NCI-H146 treated with DMSO at 0.1 percent for 48 hours (cell line): ENCODE measurements around the gene PARN.
"Not testable (repeated sequence)": the region's sequence is repeated elsewhere in the genome, so short reads cannot be mapped to it uniquely, and the experiment has no call there.

Source experiments
- DNase-seq: peaks from one replicate; lab custom pipeline; 2025; ENCODE audit not compliant: unreplicated experiment; lab: John Stamatoyannopoulos, UW

The PARN gene, protein sequence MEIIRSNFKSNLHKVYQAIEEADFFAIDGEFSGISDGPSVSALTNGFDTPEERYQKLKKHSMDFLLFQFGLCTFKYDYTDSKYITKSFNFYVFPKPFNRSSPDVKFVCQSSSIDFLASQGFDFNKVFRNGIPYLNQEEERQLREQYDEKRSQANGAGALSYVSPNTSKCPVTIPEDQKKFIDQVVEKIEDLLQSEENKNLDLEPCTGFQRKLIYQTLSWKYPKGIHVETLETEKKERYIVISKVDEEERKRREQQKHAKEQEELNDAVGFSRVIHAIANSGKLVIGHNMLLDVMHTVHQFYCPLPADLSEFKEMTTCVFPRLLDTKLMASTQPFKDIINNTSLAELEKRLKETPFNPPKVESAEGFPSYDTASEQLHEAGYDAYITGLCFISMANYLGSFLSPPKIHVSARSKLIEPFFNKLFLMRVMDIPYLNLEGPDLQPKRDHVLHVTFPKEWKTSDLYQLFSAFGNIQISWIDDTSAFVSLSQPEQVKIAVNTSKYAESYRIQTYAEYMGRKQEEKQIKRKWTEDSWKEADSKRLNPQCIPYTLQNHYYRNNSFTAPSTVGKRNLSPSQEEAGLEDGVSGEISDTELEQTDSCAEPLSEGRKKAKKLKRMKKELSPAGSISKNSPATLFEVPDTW

DNA sequence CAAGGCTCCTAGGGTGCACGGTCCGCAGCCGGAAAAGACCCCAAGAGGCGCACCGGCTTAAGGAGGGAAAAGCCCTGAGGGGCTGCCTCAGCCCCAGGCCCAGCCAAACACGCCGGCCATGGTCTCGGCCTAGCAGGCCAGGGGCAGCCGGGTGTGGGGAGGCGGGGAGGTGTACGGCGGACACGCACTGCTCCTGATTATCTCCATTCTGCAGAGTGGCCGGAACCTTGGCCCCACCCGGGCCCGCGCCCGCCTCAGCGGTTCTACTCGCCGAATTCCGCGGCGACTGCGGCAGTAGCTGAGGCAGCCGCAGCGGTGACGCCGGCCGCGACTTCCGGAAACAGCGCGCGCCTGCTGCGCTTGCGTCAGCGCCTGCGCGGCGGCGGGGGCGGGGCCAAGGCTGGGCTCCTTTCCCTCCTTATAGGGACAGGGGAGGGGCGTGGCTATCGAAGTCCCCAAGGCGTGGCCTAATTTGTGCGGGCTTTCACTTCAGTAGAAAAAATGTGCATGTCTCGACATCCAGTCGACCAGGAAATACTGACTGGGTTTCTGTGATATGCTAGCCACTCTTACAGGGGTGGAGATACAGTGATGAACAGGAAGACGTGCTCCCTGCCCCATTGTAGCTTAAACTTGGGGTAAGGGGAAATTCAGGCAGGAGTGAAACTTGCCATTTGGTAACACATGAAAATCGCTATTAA lies at the start of gene PARN:
PARN (minus strand) TSS at position 342 of the 701 bp plus-strand sequence; CDS start at position 207, 135 bp downstream.
- DNase-seq: peak; percentile 97

DNA sequence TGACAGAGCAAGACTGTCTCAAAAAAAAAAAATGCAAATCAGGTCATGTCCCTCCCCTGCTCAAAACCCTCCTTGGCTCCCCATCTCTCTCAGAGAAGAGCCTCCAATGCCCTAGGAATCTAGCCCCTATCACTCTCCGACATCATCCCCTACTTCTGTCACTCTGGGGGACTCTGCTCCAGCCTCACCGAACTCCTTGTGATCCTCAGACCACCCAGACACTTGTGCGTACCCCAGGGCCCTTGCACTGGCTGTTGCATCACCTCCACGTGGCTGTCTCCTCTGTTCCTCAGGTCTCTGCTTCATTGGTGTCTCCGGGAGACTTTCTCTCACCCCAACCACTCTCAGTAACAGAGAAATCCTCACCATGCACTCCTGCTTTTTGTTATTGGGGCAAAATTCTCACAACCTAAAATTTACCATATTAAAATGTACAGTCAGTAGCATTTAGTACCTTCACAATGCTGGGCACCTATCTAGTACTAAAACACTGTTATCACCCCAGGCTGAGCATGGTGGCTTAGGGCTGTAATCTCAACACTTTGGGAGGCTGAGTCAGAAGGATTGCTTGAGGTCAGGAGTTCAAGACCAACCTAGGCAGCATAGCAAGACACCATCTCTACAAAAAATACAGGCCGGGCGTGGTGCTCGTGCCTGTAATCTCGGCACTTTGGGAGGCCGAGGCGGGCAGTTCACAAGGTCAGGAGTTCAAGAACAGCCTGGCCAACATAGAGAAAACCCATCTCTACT lies 48.9 kb upstream of the PARN start:
- DNase-seq: no peak

DNA sequence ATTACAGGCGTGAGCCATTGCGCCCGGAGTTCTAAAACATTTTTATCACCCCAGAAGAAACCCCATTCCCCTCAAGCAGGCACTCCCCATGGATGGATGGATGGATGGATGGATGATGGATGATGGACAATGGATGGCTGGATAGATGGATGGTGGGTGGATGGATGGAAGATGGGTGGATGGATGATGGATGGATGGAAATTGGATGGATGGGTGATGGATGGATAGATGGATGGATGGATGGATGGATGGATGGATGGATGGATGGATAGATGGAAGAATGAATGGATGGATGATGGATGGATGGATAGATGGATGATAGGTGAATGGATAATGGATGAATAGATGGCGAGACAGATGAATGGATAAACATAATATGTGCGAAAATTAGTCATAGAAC lies 47.6 kb upstream of the PARN start:
- no peak for DNase-seq

DNA sequence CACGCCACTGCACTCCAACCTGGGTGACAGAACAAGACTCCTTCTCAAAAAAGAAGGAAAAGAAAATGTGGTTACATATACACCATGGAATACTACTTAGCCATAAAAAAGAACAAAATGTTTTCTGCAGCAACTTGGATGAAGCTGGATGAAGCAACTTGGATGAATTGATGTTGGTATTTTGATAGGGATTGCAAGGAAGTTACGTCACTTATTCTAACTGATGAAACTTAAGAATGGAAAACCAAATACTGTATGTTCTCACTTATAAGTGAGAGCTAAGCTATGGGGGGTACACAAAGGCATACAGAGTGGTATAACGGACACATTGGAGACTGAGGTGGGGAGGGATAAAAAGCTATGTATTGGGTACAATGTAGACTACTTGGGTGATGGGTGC lies 46.6 kb upstream of the PARN start:
- no peak for DNase-seq

DNA sequence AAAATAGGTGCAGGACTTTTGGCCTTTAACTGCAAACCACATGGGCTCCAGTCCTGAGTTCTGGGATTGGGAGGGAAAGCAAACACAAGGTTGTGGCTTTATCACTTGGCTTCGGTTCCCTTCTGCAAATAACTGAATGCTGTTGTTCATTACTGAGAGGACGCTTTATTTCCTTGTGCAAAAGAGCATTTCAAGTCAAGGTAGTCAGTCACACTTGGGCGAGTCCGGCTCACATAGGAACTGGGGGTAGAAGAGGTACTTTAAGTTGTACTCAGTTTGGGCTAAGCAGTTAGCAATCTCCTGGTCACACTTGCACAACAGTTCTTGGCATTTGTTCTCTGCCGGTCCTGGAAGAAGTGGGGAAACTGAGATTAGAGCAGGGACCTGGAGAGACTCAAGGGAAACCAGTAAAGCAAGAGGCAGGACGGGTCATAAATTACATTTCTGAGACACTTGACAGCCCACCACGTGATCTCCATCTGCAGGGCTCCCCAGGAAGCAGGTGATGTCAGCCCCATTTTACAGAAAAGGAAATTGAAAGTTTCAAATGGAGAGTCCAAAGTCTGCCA lies 42.4 kb upstream of the PARN start:
- no peak for DNase-seq

DNA sequence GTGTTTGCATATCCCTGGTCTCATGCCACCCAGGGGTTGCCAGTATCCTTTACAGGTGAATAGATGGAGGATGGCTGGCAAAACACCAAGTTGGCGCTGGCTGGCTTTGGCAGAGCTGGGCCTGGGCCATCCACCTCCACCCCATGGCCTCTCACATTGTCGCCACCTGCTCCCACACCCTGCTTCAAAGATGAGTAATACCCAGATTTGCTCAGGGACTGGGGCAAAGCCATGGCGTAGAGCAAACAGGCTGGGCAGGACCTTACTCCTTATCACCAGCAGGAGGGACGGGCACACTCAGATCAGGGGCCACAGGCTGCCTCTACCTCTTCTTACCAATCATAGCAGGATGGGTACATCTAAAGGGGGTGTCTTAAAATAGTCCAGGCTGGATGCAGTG lies 39.7 kb upstream of the PARN start:
- no peak for DNase-seq

DNA sequence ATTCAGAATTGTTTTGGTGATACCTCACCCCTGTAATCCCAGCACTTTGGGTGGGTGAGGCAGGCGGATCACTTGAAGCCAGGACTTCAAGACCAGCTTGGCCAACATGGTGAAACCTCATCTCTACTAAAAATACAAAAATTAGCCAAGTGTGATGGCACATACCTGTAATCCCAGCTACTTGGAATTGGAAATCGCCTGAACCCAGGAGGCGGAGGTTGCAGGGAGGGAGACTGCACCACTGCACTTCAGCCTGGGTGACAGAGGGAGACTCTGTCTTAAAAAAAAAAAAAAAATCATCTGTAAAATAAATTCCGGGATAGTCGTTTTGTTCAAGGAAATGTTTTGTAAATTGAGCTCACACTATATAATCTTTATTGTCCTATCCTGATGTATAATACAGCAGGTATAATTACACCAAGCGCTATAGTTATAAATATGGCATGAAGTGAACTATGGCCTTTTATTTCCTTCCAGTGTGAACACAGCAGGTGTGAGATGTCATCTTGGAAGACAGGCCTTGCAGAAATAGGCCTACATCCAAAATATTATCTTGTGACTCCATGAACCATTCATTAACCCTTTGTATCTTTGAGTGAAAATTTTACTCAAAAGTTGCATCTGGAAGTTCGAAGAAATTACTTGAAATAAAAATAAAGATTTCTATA lies 38.6 kb upstream of the PARN start:
- DNase-seq: no peak

DNA sequence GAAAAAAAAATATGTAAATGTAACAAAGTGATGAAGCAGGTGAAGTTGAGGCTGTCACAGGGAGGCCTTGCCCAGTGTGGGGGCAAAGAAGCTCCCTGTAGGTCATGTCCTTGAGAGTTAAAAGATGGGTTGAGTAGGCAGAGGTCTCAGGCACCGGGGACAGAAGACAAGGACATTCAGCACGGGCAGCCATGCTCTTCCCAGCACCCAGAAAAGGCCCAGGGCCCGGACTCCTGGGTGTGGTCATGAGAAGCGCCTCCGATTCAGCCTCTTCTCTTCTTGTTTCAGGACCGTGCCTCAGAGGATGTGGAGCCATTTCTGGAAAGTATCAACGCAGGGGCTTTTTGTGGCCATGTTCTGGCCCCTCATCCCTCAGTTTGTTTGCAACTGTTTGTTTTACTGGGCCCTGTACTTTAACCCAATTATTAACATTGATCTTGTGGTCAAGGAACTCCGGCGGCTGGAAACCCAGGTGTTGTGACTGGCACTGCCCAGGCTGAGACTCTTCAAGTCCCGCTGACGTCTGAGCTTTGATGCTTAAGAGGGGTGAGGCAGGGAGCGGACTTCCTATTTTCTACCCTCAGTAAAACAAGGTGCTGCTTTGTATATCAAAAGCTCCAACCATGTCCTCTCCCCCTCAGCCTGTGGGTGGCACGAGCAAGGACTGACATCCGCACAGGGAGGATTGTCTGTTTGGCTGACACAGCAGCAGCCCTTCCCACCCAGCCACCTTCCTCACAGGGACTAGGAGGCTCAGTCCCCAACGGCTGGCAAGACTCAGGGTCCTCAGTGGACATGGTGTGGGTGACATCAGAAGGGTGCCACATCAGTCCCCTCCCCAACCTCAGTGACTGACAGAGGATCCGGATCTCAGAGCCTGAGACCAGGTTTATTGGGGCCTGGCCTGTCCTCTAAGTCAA lies 37.5 kb upstream of the PARN start:
- no peak for DNase-seq

DNA sequence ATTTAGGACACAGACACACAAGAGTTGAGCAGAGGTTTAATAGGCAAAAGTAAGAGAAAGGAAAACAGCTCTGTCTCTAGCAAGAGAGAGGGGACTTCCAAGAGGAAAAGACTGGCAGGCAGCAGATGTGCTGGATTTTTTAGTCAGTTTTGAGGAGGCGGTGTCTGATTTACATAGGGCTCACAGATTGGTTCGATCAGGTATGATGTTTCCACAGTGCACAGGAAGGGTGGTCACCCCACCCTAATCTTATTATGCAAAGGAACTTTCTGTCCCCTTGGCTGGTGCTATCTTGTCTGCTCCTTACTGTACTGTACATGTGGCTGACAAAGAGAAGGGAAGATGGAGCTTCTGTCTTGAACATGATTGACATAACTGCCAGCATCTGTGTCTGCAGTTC lies 28.0 kb upstream of the PARN start:
- no peak for DNase-seq

DNA sequence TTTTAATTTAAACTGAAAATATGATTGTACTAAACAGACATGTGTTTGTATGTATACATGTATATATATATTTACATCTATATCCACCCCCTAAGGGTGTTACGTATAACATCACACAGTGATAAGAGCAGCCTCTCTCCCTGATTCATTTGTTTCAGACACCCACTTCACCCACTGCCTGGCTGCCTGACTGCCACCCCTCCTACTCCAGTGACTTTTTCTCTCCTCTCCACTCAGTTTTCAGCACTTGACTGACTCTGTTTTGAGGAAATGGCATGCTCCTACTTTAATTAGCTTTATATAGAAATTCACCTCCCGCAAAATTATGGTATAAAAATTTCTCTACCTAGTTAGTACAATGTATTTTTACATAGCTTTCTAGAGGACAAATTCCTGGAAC lies 22.7 kb upstream of the PARN start:
- no peak for DNase-seq

DNA sequence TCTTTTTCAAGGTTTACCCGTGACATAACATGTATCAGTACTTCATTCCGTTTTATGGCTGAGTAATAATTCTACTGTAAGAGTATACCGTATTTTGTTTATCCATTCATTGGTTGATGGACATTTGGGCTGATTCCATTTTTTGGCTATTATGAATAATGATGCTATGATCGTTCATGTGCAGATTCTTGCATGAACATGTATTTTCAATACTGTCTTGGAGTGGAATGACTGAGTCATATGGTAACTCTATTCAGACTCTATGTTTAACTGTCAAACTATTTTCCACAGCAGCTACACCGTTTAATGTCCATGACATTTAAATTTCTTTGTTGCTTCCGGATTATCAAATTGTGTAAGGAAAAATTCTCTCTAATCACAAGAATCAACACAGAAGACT lies 20.6 kb upstream of the PARN start:
- no peak for DNase-seq

DNA sequence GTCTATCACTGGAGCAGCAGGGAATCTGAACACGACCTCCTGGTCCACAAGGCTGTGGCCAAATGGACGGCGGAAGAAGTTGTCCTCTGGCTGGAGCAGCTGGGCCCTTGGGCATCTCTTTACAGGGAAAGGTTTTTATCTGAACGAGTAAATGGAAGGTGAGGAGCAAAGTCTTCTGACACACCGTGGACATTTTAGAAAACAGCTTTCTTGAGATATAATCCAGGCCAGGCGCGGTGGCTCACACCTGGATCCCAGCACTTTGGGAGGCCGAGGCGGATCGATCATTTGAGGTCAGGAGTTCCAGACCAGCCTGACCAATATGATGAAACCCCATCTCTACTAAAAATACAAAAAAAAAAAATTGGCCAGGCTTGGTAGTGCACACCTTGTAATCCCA lies 19.8 kb upstream of the PARN start:
- DNase-seq: no peak

DNA sequence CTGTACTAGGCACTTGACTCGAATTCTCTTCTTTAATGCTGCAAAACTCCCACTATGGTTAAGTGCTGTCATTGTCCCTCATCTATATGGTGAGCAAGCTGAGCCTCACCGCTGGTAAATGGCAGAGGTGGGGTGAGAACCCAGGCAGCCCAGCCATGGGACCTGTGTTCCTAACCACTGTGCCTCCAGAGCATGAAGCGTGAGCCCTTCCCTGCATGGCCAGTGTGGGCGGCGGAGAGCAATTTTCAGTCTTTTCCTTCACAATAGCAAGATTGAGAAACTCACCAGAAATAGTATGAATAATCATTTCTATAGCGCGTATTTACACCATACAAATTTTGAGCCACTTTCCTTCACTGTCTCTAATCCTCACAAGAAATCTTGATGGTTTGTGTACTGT lies 11.9 kb upstream of the PARN start:
- no peak for DNase-seq

DNA sequence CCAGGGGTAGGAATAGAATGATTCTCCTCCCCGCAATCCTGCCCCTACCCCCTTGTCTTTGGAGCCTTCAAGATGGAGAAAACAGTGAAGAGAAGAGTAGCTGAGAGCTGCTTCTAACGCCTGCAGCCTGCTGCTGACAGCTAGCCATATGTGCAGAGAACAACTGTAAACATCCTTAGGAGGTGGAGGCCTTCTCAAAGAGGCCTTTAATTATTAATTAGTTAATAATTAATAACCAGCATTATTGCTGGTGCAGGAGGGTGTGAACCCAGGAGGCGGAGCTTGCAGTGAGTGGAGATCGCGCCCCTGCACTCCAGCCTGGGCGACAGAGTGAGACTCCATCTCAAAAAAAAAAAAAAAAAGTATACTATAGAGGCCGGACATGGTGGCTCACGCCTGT lies 11.1 kb upstream of the PARN start:
- DNase-seq: no peak

DNA sequence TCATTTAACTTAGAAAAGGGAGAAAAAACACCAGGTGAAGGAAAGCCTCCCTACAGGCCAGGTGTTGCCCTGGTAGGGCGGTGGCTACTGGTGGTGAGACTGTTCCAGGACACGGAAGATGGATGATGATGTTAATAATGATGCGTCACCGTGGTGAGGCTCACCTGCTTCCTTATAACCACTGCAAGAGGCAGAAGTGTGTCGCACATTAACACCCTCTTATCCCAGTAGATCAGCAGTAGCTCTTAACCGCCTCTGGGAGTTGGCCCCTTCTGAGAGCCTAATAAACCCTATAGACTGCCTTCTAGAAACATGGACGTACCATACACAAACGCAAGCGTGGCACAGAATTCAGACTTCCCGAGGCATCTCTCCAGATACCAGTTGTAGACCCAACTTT lies 10.5 kb upstream of the PARN start:
- DNase-seq: no peak

DNA sequence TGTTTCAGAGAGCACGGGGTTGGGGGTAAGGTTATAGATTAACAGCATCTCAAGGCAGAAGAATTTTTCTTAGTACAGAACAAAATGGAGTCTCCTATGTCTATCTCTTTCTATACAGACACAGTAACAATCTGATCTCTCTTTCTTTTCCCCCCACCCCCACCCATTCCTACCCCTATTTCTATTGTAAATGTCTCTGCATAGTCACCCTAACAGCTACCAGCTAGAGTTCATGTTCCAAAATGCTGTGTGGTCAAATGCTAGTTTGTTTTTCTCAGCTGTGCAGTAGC lies 6.8 kb upstream of the PARN start:
- not testable (repeated sequence) for DNase-seq

DNA sequence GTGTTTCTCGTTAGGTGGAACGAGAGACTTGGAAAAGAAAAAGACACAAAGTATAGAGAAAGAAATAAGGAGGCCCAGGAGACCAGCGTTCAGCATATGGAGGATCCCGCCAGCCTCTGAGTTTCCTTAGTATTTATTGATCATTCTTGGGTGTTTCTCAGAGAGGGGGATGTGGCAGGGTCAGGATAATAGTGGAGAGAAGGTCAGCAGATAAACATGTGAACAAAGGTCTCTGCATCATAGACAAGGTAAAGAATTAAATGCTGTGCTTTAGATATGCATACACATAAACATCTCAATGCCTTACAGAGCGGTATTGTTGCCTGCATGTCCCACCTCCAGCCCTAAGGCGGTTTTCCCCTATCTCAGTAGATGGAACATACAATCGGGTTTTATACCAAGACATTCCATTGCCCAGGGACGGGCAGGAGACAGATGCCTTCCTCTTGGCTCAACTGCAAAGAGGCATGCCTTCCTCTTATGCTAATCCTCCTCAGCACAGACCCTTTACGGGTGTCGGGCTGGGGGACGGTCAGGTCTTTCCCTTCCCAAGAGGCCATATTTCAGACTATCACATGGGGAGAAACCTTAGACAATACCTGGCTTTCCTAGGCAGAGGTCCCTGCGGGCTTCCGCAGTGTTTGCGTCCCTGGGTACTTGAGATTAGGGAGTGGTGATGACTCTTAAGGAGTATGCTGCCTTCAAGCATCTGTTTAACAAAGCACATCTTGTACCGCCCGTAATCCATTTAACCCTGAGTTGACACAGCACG lies 6.3 kb upstream of the PARN start:
- not testable (repeated sequence) for DNase-seq

DNA sequence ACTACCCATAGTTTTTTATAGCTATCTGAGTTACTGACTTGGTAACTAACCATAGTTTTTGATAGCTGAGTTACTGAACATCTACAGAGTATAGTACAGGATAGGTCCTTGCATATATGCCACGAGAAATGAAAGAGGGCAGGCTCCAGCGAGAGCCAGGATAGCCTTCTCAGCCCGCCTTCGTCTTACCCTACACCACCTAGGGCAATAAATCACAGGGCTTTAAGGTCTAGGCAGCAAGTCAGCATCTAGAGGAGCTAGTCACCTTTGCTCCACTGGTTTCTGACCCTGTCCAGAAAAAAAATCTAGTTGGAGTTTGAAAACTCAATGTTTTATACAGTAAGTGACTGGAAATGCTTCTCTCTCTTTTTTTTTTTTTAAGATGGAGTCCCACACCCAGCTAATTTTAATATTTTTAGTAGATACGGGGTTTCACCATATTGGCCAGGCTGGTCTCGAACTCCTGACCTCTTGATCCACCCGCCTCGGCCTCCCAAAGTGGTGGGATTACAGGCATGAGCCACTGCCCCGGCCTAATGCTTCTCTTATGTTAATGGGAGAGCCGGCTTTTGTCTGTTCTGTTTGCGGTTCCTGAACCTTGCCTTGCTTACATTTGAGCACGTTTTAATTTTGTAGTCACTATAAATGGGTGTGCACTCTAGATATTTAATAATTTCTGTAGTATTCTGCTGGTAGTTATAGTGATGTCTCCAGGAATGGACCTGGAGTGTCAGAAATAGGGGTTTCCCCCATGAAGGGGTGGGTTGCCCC lies 5.5 kb upstream of the PARN start:
- no peak for DNase-seq
